Common myeloid progenitor, CD34-positive (primary cell): ENCODE results near the gene CACFD1.

Source experiments
- CTCF ChIA-PET: fragments of 350-600 bp; sonication (Branson Sonifier 250); formaldehyde crosslinking; loops from one replicate; lab custom pipeline; 2021; ENCODE audit warnings: antibody characterized with exemption; lab: Charles Lee
- POLR2A ChIA-PET: fragments of 350-600 bp; sonication (Branson Sonifier 250); formaldehyde crosslinking; loops from one replicate; lab custom pipeline; 2021; ENCODE audit warnings: antibody characterized with exemption; lab: Charles Lee
- DNase-seq, 3 donors: peaks; one replicate each; pipeline versions ENCODE4 v3.0.0 to v3.0.0-alpha.2; 2013
- H3K27ac ChIP-seq, 2 experiments: 1 replicate in 1 of 2; 2 replicates in 1 of 2; pipeline ENCODE4 v1.7.0; 2013; ENCODE audit warnings: inconsistent platforms in 2 of 2, low read length in 2 of 2, mild to moderate bottlenecking in 2 of 2, low read depth in 1 of 2, moderate library complexity in 1 of 2; ENCODE audit not compliant: severe bottlenecking in 2 of 2, insufficient read depth in 1 of 2, poor library complexity in 1 of 2
- H3K27me3 ChIP-seq, 5 experiments: replicated peaks in 2 of 5; 1 replicate in 3 of 5; 2 replicates in 2 of 5; pipeline versions ENCODE4 v1.6.1 to v1.7.0; 2013; ENCODE audit warnings: low read length in 4 of 5, mild to moderate bottlenecking in 2 of 5, moderate library complexity in 2 of 5, inconsistent platforms in 1 of 5; ENCODE audit not compliant: insufficient read depth in 5 of 5, control insufficient read depth in 4 of 5
- H3K36me3 ChIP-seq, 4 experiments: 1 replicate in 2 of 4; 2 replicates in 2 of 4; pipeline versions ENCODE4 v1.6.1 to v1.7.0; 2013; ENCODE audit warnings: low read length in 3 of 4, control low read depth in 1 of 4, mild to moderate bottlenecking in 1 of 4; ENCODE audit not compliant: control insufficient read depth in 4 of 4, insufficient read depth in 4 of 4
- H3K4me1 ChIP-seq, 4 experiments: 1 replicate in 3 of 4; 2 replicates in 1 of 4; pipeline versions ENCODE4 v1.6.1 to v1.7.1; 2013; ENCODE audit warnings: low read length in 3 of 4, mild to moderate bottlenecking in 3 of 4, control low read depth in 1 of 4, inconsistent platforms in 1 of 4, moderate library complexity in 1 of 4; ENCODE audit not compliant: control insufficient read depth in 4 of 4, insufficient read depth in 4 of 4; ENCODE audit errors: control extremely low read depth in 1 of 4
- H3K4me3 ChIP-seq, 7 experiments: 1 replicate in 4 of 7; 2 replicates in 3 of 7; pipeline versions ENCODE4 v1.5.1 to v1.7.0; 2013; ENCODE audit warnings: mild to moderate bottlenecking in 7 of 7, low read length in 6 of 7, moderate library complexity in 6 of 7, inconsistent platforms in 2 of 7, low read depth in 2 of 7, control low read depth in 1 of 7; ENCODE audit not compliant: insufficient read depth in 4 of 7, control insufficient read depth in 1 of 7; ENCODE audit errors: extremely low read depth in 1 of 7
- H3K9me3 ChIP-seq, 5 experiments: 1 replicate in 4 of 5; 2 replicates in 1 of 5; pipeline versions ENCODE4 v1.6.1 to v1.7.1; 2013; ENCODE audit warnings: low read length in 4 of 5, mild to moderate bottlenecking in 2 of 5, inconsistent platforms in 1 of 5, low read depth in 1 of 5, moderate library complexity in 1 of 5; ENCODE audit not compliant: control insufficient read depth in 4 of 5, insufficient read depth in 2 of 5; ENCODE audit errors: control extremely low read depth in 1 of 5
- WGBS: methylation state at CpG from one replicate; pipeline ENCODE4 v1.1.5; 2013; ENCODE audit not compliant: insufficient coverage; 5-methylcytosine and 5-hydroxymethylcytosine counted together

The CACFD1 gene

DNA sequence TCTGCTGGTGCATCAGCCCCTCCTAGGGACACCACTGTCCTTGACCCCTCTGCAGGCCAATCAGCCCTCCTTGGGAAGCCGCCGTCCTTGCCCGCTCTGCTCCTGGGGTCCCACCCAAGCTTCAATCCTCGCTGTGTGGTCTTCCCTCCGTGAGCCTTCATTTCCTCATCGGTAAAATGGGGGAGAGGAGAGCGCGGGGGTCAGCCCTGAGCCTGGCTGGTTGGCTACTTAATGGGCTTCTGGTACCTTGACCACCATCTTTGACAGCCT is 31.8 kb downstream of the CACFD1 start:
- ChIA-PET POLR2A (no interaction called here), CTCF (interaction anchor here (0.8 kb wide), 1 partner anchor 93 kb away, joined by 3 read pairs; no protein-coding TSS in a partner anchor)
- no peaks in the 10 kb centered on the region for H3K9me3 ChIP-seq
- no peak overlapping the region for H3K4me3 ChIP-seq
- no peaks in the 10 kb centered on the region for H3K36me3 ChIP-seq
- peaks cover 0 to 10% (median 8%) of the 10 kb centered on the region in 4 experiments for H3K4me1 ChIP-seq
- no peak overlapping the region for H3K27ac ChIP-seq
- WGBS = 100% methylated on average over 1 of the region's 8 CpGs
- H3K27me3 ChIP-seq = no peaks in the 10 kb centered on the region
- no peak for DNase-seq

DNA sequence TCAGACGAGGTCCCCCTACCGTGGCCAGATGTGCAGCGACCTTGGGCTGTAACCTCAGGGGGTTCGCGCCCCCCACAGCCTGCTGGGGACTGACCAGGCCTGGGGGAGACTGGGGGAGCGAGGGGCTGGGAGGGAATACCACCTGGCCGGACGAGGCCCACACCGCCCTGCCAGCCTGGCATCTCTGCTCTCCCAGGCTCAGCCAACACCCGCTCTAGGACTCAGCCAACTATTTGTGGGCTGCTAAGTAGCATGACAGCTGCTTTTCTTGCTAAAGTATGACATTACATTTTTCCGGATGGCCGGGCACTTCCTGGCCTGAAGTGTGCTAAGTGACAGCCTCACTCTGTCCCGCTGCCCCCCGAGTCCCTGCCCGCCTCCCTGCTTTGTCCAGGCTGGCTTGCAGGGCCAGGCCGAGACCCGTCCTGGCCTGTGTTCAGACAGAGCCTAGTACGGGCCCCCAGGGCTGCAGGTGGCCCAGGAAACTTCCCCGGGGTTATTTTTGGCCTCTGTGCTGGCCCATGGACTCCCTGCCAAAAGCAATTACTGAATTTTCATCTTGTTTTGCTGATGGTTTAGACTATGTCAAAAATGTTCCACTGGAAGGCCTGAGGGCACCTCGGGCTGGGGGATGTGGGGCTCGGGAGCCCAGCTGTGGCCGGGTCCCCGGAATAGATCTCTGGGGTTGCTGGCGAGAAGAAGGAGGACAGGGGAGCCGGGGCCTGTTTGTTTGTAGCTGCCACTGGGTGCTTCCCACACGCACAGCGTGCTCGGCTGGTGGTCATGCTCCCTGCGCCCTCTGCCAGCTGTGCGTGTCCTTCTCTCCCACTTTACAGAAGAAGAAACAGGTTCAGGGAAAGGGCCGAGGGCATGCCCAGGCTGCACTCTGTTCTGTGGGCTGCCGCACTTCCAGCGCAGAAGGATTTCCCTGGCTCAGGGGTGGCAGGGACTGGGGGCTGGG is 32.6 kb downstream of the CACFD1 start:
- Histone ChIP-seq H3K9me3 (no peaks in the 10 kb centered on the region), H3K27ac (no peak overlapping the region), H3K36me3 (no peaks in the 10 kb centered on the region), H3K4me1 (peaks cover 0 to 10% (median 8%) of the 10 kb centered on the region in 4 experiments), H3K4me3 (no peak overlapping the region), H3K27me3 (no peaks in the 10 kb centered on the region)
- CTCF ChIA-PET = interaction anchor here (0.8 kb wide), 1 partner anchor 94 kb away, joined by 3 read pairs; no protein-coding TSS in a partner anchor
- no peak for DNase-seq
- POLR2A ChIA-PET = no interaction called here
- WGBS = 93% methylated on average over 30 of the region's 33 CpGs

DNA sequence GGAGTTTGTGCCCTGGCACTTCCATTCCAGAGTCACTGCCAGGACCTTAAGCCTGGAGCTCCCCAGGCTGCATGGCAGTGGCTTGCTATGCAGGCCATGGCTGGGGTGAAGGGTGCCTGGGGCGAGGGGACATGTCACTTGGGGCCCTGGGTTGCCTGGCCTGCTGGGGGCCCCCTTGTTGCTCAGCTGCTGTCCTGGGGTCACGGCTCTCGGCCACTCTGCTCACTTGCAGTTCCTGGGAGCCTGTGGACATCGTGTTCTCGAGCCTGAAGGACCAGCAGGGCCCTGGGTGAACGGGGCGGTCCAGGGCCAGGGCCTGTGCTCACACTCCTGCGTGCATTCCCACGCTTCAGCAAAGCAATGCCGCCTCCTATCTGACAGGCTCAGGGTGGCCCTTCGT is 33.6 kb downstream of the CACFD1 start:
- Histone ChIP-seq H3K4me3 (no peak overlapping the region), H3K27ac (no peak overlapping the region), H3K9me3 (no peaks in the 10 kb centered on the region), H3K36me3 (no peaks in the 10 kb centered on the region), H3K27me3 (no peaks in the 10 kb centered on the region), H3K4me1 (peaks cover 0 to 3% (median 0%) of the 10 kb centered on the region in 4 experiments)
- 86% methylated on average over 11 of the region's 11 CpGs for WGBS
- POLR2A ChIA-PET = no interaction called here
- CTCF ChIA-PET = interaction anchor here (1.0 kb wide), 1 partner anchor 12 kb away, joined by 3 read pairs; no protein-coding TSS in a partner anchor
- DNase-seq = no peak

DNA sequence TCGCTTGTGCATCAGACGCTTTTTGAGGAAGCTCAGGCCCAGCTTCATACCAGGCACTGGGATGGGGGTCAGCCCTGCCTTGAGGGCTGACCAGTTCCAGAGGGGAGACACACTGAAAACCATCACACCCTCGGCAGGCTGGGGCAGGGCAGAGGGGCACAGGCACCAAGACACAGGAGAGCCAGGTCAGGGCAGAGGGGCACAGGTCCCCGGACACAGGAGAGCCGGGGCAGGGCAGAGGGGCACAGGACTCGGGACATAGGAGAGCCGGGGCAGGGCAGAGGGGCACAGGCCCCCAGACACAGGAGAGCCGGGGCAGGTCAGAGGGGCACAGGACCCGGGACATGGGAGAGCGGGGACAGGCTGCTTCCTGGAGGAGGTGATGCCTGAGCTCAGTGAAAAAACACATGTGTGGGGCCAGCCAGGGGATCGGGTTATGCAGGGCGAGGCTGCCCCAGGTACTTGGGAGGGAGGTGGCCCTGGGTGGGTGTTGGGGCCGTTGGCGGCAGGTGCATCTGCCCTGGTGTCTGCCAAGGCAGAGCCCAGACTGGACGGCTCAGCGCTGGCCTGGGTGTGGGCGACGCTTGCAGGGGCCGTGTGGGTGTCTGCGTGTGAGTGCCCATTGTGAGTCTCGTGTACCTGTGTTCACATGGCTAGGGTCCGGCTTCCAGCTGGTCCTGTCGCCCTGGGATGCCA is 34.2 kb downstream of the CACFD1 start:
- Histone ChIP-seq H3K27ac (no peak overlapping the region), H3K4me1 (peaks cover 0 to 3% (median 0%) of the 10 kb centered on the region in 4 experiments), H3K9me3 (no peaks in the 10 kb centered on the region), H3K27me3 (no peaks in the 10 kb centered on the region), H3K36me3 (no peaks in the 10 kb centered on the region), H3K4me3 (no peak overlapping the region)
- CTCF ChIA-PET = interaction anchor here (1.0 to 2.3 kb wide), 3 partner anchors 12 to 90 kb away, joined by 3 to 9 read pairs (median 4); no protein-coding TSS in a partner anchor
- WGBS = 93% methylated on average over 23 of the region's 23 CpGs
- DNase-seq = no peak
- POLR2A ChIA-PET = no interaction called here

DNA sequence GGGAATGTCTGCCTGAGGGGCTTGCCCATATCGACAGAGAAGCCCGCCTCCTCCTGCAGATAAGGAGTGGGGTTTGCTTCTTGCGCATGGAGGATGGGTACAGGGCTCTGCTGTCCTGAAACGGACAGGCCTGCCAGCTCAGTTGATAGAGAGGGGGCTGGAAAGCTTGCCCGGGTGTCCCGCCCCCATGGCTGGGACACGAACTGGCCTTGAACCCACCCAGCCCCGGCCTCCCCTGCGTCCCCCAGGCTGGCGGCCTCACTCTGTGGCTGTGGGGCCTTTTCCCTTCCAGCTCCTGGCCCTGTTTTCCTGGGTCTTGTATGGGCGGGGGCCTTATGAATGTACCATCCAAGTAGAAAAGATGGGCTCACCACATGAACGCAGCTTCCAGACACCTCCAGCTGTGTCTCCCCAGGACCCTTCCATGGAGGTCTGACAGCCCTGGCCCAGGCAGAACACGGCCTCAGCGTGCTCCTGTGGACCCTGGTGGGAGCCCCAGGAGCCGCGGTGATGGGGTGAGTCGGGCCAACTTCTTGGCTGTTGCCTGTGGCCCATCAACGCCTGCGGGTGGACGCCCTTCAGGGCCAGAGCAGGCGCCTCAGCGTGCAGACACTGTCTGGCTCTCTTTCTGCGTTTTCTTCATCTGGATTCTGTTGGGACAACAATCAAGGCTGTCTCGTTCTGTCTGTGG is 35.0 kb downstream of the CACFD1 start:
- CTCF ChIA-PET = interaction anchor here (0.9 to 2.3 kb wide), 4 partner anchors 8 to 309 kb away, joined by 4 to 22 read pairs (median 7); no protein-coding TSS in a partner anchor

DNA sequence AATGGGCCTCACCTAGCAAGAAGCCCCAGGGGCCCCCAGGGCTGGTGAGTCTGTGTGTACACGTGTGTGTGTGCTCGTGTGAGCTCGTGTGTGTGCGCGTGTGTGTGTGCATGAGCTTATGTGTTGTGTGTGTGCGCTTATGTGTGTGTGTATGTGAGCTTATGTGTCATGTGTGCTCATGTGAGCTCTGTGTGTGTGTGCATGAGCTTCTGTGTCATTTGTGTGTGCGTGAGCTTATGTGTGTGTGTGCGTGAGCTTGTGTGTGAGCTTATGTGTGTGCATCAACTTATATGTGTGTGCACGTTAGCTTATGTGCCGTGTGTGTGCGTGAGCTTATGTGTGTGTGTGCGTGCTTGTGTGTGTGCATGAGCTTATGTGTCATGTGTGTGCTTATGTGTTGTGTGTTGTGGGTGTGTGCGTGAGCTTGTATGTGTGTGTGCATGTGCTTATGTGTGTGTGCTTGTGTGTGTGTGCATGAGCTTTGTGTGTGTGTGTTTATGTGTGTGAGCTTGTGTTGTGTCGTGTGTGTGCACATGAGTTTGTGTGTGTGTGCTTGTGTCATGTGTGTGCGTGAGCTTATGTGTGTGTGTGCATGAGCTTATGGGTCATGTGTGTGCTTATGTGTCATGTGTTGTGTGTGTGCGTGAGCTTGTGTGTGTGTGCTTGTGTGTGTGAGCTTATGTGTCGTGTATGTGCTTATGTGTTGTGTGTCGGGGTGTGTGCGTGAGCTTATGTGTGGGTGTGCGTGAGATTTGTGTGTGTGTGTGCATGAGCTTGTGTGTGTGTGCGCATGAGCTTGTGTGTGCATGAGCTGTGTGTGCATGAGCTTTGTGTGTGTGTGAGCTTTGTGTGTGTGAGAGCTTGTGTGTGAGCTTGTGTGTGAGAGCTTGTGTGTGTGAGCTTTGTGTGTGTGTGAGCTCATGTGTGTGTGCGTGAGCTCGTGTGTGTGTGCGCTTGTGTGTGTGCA is 35.8 kb downstream of the CACFD1 start:
- Histone ChIP-seq H3K4me3 (no peak overlapping the region), H3K9me3 (no peaks in the 10 kb centered on the region), H3K27me3 (no peaks in the 10 kb centered on the region), H3K27ac (no peak overlapping the region), H3K4me1 (peaks cover 0 to 3% (median 0%) of the 10 kb centered on the region in 4 experiments), H3K36me3 (no peaks in the 10 kb centered on the region)
- CTCF ChIA-PET = interaction anchor here (0.9 to 2.3 kb wide), 7 partner anchors 9 to 309 kb away, joined by 3 to 22 read pairs (median 6); no protein-coding TSS in a partner anchor
- DNase-seq = no peak
- WGBS = 93% methylated on average over 15 of the region's 24 CpGs
- POLR2A ChIA-PET = no interaction called here

More for the DNA sequence above, 35.0 kb downstream of the CACFD1 start:
- no peaks in the 10 kb centered on the region for H3K9me3 ChIP-seq
- no peak for DNase-seq
- peaks cover 0 to 3% (median 0%) of the 10 kb centered on the region in 4 experiments for H3K4me1 ChIP-seq
- 98% methylated on average over 23 of the region's 24 CpGs for WGBS
- H3K27me3 ChIP-seq = no peaks in the 10 kb centered on the region
- H3K27ac ChIP-seq = no peak overlapping the region
- no peaks in the 10 kb centered on the region for H3K36me3 ChIP-seq
- POLR2A ChIA-PET = no interaction called here
- no peak overlapping the region for H3K4me3 ChIP-seq
